Measurements from ENCODE around the gene PLA2G2C.
"Not testable (repeated sequence)": the region's sequence is repeated elsewhere in the genome, so short reads cannot be mapped to it uniquely, and the experiment has no call there.

The PLA2G2C gene

GRCh38 chr1:20223106-20223505, 36.8 kb upstream of the PLA2G2C start:
- CTCF ChIA-PET, result no interaction called here
- TF ChIP-seq CTBP1 (IDR thresholded peaks at IDR 0.05; ENCODE audit: borderline replicate concordance), result no peak
- no peak for TF ChIP-seq PKNOX1 (IDR thresholded peaks at IDR 0.05)
- no peak for TF ChIP-seq TARDBP (IDR thresholded peaks at IDR 0.05)
- no peak for TF ChIP-seq NFRKB (IDR thresholded peaks at IDR 0.05)
- no peak for TF ChIP-seq SP1 (IDR thresholded peaks at IDR 0.05)
- TF ChIP-seq FOXM1 (IDR thresholded peaks at IDR 0.05; ENCODE audit: borderline replicate concordance), result no peak
- no peak for TF ChIP-seq ELF4 (IDR thresholded peaks at IDR 0.05)
- no peak for TF ChIP-seq ARNT (IDR thresholded peaks at IDR 0.05)
- no peak for TF ChIP-seq FOXK2 (IDR thresholded peaks at IDR 0.05)
- no peak for TF ChIP-seq FOXA1 (IDR thresholded peaks at IDR 0.05)
- TF ChIP-seq LEF1 (IDR thresholded peaks at IDR 0.05; ENCODE audit: borderline replicate concordance), result no peak
- TF ChIP-seq HDGF (IDR thresholded peaks at IDR 0.05; ENCODE audit: borderline replicate concordance), result no peak
- TF ChIP-seq ZNF384 (IDR thresholded peaks at IDR 0.05), result no peak
- TF ChIP-seq BHLHE40 (IDR thresholded peaks at IDR 0.05; ENCODE audit: borderline replicate concordance), result no peak
- TF ChIP-seq L3MBTL2 (conservative IDR thresholded peaks at IDR 0.05), result no peak
- TF ChIP-seq SUZ12 (IDR thresholded peaks at IDR 0.05), result no peak
- DNase-seq (ENCODE audit: extremely low spot score), result no peak
- POLR2A ChIA-PET, result no interaction called here

GRCh38 chr1:20220036-20220435, 33.7 kb upstream of the PLA2G2C start:
- ChIA-PET POLR2A (no interaction called here), CTCF (interaction anchor here (1.1 kb wide), 1 partner anchor 24 kb away, joined by 3 read pairs; no protein-coding TSS in a partner anchor)

GRCh38 chr1:20219053-20219452, 32.7 kb upstream of the PLA2G2C start:
- DNase-seq (ENCODE audit: extremely low spot score); POLR2A ChIA-PET: not testable (repeated sequence)
- CTCF ChIA-PET, result interaction anchor here (1.1 kb wide), 1 partner anchor 23 kb away, joined by 3 read pairs; no protein-coding TSS in a partner anchor

More at GRCh38 chr1:20220036-20220435, 33.7 kb upstream of the PLA2G2C start:
- TF ChIP-seq L3MBTL2 (conservative IDR thresholded peaks at IDR 0.05), result no peak
- no peak for TF ChIP-seq TARDBP (IDR thresholded peaks at IDR 0.05)
- TF ChIP-seq PKNOX1 (IDR thresholded peaks at IDR 0.05), result no peak
- TF ChIP-seq HDGF (IDR thresholded peaks at IDR 0.05; ENCODE audit: borderline replicate concordance), result no peak
- TF ChIP-seq SP1 (IDR thresholded peaks at IDR 0.05), result no peak
- TF ChIP-seq CTBP1 (IDR thresholded peaks at IDR 0.05; ENCODE audit: borderline replicate concordance), result no peak
- TF ChIP-seq BHLHE40 (IDR thresholded peaks at IDR 0.05; ENCODE audit: borderline replicate concordance), result no peak
- TF ChIP-seq FOXM1 (IDR thresholded peaks at IDR 0.05; ENCODE audit: borderline replicate concordance), result no peak
- no peak for TF ChIP-seq ZNF384 (IDR thresholded peaks at IDR 0.05)
- no peak for TF ChIP-seq FOXA1 (IDR thresholded peaks at IDR 0.05)
- no peak for TF ChIP-seq NFRKB (IDR thresholded peaks at IDR 0.05)
- TF ChIP-seq SUZ12 (IDR thresholded peaks at IDR 0.05), result no peak
- no peak for TF ChIP-seq ARNT (IDR thresholded peaks at IDR 0.05)
- no peak for TF ChIP-seq LEF1 (IDR thresholded peaks at IDR 0.05; ENCODE audit: borderline replicate concordance)
- TF ChIP-seq FOXK2 (IDR thresholded peaks at IDR 0.05), result no peak
- TF ChIP-seq ELF4 (IDR thresholded peaks at IDR 0.05), result no peak
- DNase-seq (ENCODE audit: extremely low spot score), result no peak

- DNase-seq (ENCODE audit: extremely low spot score), result peak; percentile 35
- POLR2A ChIA-PET, result no interaction called here
- TF ChIP-seq LEF1 (IDR thresholded peaks at IDR 0.05; ENCODE audit: borderline replicate concordance) (no peak), FOXA1 (IDR thresholded peaks at IDR 0.05) (no peak), L3MBTL2 (conservative IDR thresholded peaks at IDR 0.05) (no peak), CTBP1 (IDR thresholded peaks at IDR 0.05; ENCODE audit: borderline replicate concordance) (no peak), ARNT (IDR thresholded peaks at IDR 0.05) (no peak), BHLHE40 (IDR thresholded peaks at IDR 0.05; ENCODE audit: borderline replicate concordance) (no peak), HDGF (IDR thresholded peaks at IDR 0.05; ENCODE audit: borderline replicate concordance) (no peak), ELF4 (IDR thresholded peaks at IDR 0.05) (no peak), NFRKB (IDR thresholded peaks at IDR 0.05) (no peak)
- CTCF ChIA-PET, result no interaction called here
Observed at GRCh38 chr1:20216574-20216973, 30.3 kb upstream of the PLA2G2C start.

GRCh38 chr1:20215716-20216115, 29.4 kb upstream of the PLA2G2C start:
- ChIA-PET POLR2A (no interaction called here), CTCF (no interaction called here)
- no peak for DNase-seq (ENCODE audit: extremely low spot score)
- no peak for TF ChIP-seq CTBP1 (IDR thresholded peaks at IDR 0.05; ENCODE audit: borderline replicate concordance)

- ChIA-PET POLR2A (interaction anchor here (1.5 kb wide), 1 partner anchor 295 kb away, joined by 3 read pairs; the partner anchor contains the start of gene MUL1), CTCF (interaction anchor here (0.6 to 1.7 kb wide), 14 partner anchors 10 to 440 kb away, joined by 3 to 12 read pairs (median 4); no protein-coding TSS in a partner anchor)
- peak; percentile 76 for DNase-seq (ENCODE audit: extremely low spot score)
- TF ChIP-seq ZNF384 (IDR thresholded peaks at IDR 0.05), result peak; percentile 97
- no peak for TF ChIP-seq FOXK2 (IDR thresholded peaks at IDR 0.05)
- no peak for TF ChIP-seq FOXA1 (IDR thresholded peaks at IDR 0.05)
Observed at GRCh38 chr1:20212685-20213331, 26.5 kb upstream of the PLA2G2C start.

- no peak for DNase-seq (ENCODE audit: extremely low spot score)
- POLR2A ChIA-PET, result interaction anchor here (1.5 kb wide), 1 partner anchor 296 kb away, joined by 3 read pairs; the partner anchor contains the start of gene MUL1
- CTCF ChIA-PET, result interaction anchor here (0.6 to 1.7 kb wide), 10 partner anchors 10 to 278 kb away, joined by 3 to 12 read pairs (median 4); no protein-coding TSS in a partner anchor
- TF ChIP-seq HDGF (IDR thresholded peaks at IDR 0.05; ENCODE audit: borderline replicate concordance) (no peak), NFRKB (IDR thresholded peaks at IDR 0.05) (no peak), L3MBTL2 (conservative IDR thresholded peaks at IDR 0.05) (no peak), BHLHE40 (IDR thresholded peaks at IDR 0.05; ENCODE audit: borderline replicate concordance) (no peak), TARDBP (IDR thresholded peaks at IDR 0.05) (no peak), SUZ12 (IDR thresholded peaks at IDR 0.05) (no peak), FOXA1 (IDR thresholded peaks at IDR 0.05) (no peak), PKNOX1 (IDR thresholded peaks at IDR 0.05) (no peak), FOXM1 (IDR thresholded peaks at IDR 0.05; ENCODE audit: borderline replicate concordance) (no peak), ELF4 (IDR thresholded peaks at IDR 0.05) (no peak), LEF1 (IDR thresholded peaks at IDR 0.05; ENCODE audit: borderline replicate concordance) (no peak), ZNF384 (IDR thresholded peaks at IDR 0.05) (no peak), SP1 (IDR thresholded peaks at IDR 0.05) (no peak), ARNT (IDR thresholded peaks at IDR 0.05) (no peak), CTBP1 (IDR thresholded peaks at IDR 0.05; ENCODE audit: borderline replicate concordance) (no peak), FOXK2 (IDR thresholded peaks at IDR 0.05) (no peak)
Observed at GRCh38 chr1:20212085-20212684, 25.9 kb upstream of the PLA2G2C start.
